H9 (cell line): ENCODE results near the gene CDK14. TPM values are rescaled to one million over a fixed set of nuclear protein-coding genes. Genes with fewer than 3 reads are reported as not detected.

Experiments
- DNase-seq: peaks from one replicate; pipeline ENCODE4 v3.0.0-alpha.2; 2017
- H2AFZ ChIP-seq: one replicate; pipeline ENCODE4 v1.6.1; 2013; ENCODE audit warnings: mild to moderate bottlenecking, low read length, control low read depth, moderate library complexity
- H2AK5ac ChIP-seq: 2 replicates; pipeline ENCODE4 v1.6.1; 2013; ENCODE audit warnings: low read length, control low read depth, mixed read lengths; ENCODE audit not compliant: insufficient read length
- H2BK120ac ChIP-seq: one replicate; pipeline ENCODE4 v1.6.1; 2013; ENCODE audit warnings: low read depth, mild to moderate bottlenecking, low read length, control low read depth, inconsistent platforms; ENCODE audit not compliant: poor library complexity, severe bottlenecking
- H2BK12ac ChIP-seq: 2 replicates; pipeline ENCODE4 v1.6.1; 2013; ENCODE audit warnings: low read length, control low read depth, mixed read lengths, low read depth; ENCODE audit not compliant: insufficient read length
- H2BK15ac ChIP-seq: 2 replicates; pipeline ENCODE4 v1.6.1; 2013; ENCODE audit warnings: low read depth, low read length, control low read depth
- H2BK20ac ChIP-seq: one replicate; pipeline ENCODE4 v1.6.1; 2013; ENCODE audit warnings: low read depth, mild to moderate bottlenecking, low read length, control low read depth, inconsistent platforms; ENCODE audit not compliant: poor library complexity, severe bottlenecking
- H2BK5ac ChIP-seq: 2 replicates; pipeline ENCODE4 v1.6.1; 2013; ENCODE audit warnings: low read length, control low read depth, mixed read lengths; ENCODE audit not compliant: insufficient read length
- H3K14ac ChIP-seq: 2 replicates; pipeline ENCODE4 v1.6.1; 2013; ENCODE audit warnings: low read length, control low read depth; ENCODE audit not compliant: insufficient read depth
- H3K18ac ChIP-seq: 2 replicates; pipeline ENCODE4 v1.6.1; 2013; ENCODE audit warnings: low read depth, mild to moderate bottlenecking, mixed read lengths, low read length, control low read depth; ENCODE audit not compliant: insufficient read length
- H3K23ac ChIP-seq: 2 replicates; pipeline ENCODE4 v1.6.1; 2013; ENCODE audit warnings: low read length, control low read depth, mixed read lengths, low read depth; ENCODE audit not compliant: insufficient read length
- H3K23me2 ChIP-seq: 2 replicates; pipeline ENCODE4 v1.6.1; 2013; ENCODE audit warnings: low read depth, mild to moderate bottlenecking, mixed read lengths, low read length, control low read depth; ENCODE audit not compliant: insufficient read length, poor library complexity, severe bottlenecking
- H3K27ac ChIP-seq: 2 replicates; pipeline ENCODE4 v1.5.1; 2013; ENCODE audit warnings: low read length, control low read depth, mixed read lengths, low read depth; ENCODE audit not compliant: insufficient read length
- H3K27me3 ChIP-seq: 2 replicates; pipeline ENCODE4 v1.6.1; 2013; ENCODE audit warnings: low read length, control low read depth, inconsistent platforms; ENCODE audit not compliant: insufficient read depth
- H3K4ac ChIP-seq: 2 replicates; pipeline ENCODE4 v1.6.1; 2013; ENCODE audit warnings: low read depth, mild to moderate bottlenecking, control low read depth, inconsistent platforms, low read length, moderate library complexity
- H3K4me1 ChIP-seq: 2 replicates; pipeline ENCODE4 v1.6.1; 2013; ENCODE audit warnings: low read length, control low read depth, inconsistent platforms; ENCODE audit not compliant: insufficient read depth
- H3K4me2 ChIP-seq: 2 replicates; pipeline ENCODE4 v1.6.1; 2013; ENCODE audit warnings: low read length, control low read depth, mixed read lengths; ENCODE audit not compliant: insufficient read length, insufficient read depth
- H3K56ac ChIP-seq: 2 replicates; pipeline ENCODE4 v1.6.1; 2013; ENCODE audit warnings: low read depth, mild to moderate bottlenecking, mixed read lengths, low read length, control low read depth; ENCODE audit not compliant: insufficient read length
- H3K79me1 ChIP-seq: 2 replicates; pipeline ENCODE4 v1.6.1; 2013; ENCODE audit warnings: low read depth, mild to moderate bottlenecking, moderate library complexity, low read length, control low read depth, inconsistent platforms; ENCODE audit not compliant: insufficient read depth, poor library complexity, severe bottlenecking
- H3K79me2 ChIP-seq: 2 replicates; pipeline ENCODE4 v1.6.1; 2013; ENCODE audit warnings: low read length, control low read depth, inconsistent platforms; ENCODE audit not compliant: insufficient read depth
- H3K9ac ChIP-seq: 2 replicates; pipeline ENCODE4 v1.6.1; 2013; ENCODE audit warnings: low read length, control low read depth, mixed read lengths; ENCODE audit not compliant: insufficient read length; ENCODE audit errors: extremely low read depth
- H3K9me3 ChIP-seq: one replicate; pipeline ENCODE4 v1.6.1; 2013; ENCODE audit warnings: low read depth, low read length, inconsistent platforms; ENCODE audit not compliant: control insufficient read depth
- H3T11ph ChIP-seq: one replicate; pipeline ENCODE4 v1.6.1; 2013; ENCODE audit warnings: mild to moderate bottlenecking, low read length, control low read depth, inconsistent platforms
- H4K20me1 ChIP-seq: one replicate; pipeline ENCODE4 v1.6.1; 2013; ENCODE audit not compliant: control insufficient read depth, insufficient read length, insufficient read depth
- H4K5ac ChIP-seq: 2 replicates; pipeline ENCODE4 v1.6.1; 2013; ENCODE audit warnings: low read depth, mild to moderate bottlenecking, mixed read lengths, low read length, control low read depth; ENCODE audit not compliant: insufficient read length
- H4K8ac ChIP-seq: replicated peaks from 2 replicates; pipeline ENCODE4 v1.6.1; 2013; ENCODE audit warnings: low read length, control low read depth, mixed read lengths, low read depth; ENCODE audit not compliant: insufficient read length
- H4K91ac ChIP-seq: 2 replicates; pipeline ENCODE4 v1.6.1; 2013; ENCODE audit warnings: low read depth, mild to moderate bottlenecking, moderate library complexity, mixed read lengths, low read length, control low read depth; ENCODE audit not compliant: insufficient read length
- H3K27ac Mint-ChIP-seq, 3 experiments: 2 replicates in 2 of 3; 3 replicates in 1 of 3; pipeline ENCODE4 v1.8.0; 2020 to 2021; ENCODE audit warnings: mixed read lengths in 3 of 3, mild to moderate bottlenecking in 1 of 3, moderate library complexity in 1 of 3
- H3K27me3 Mint-ChIP-seq: 2 replicates; pipeline ENCODE4 v1.8.0; 2021; ENCODE audit warnings: low read depth, mild to moderate bottlenecking, moderate library complexity, mixed read lengths
- H3K36me3 Mint-ChIP-seq, 3 experiments: 2 replicates in 2 of 3; 3 replicates in 1 of 3; pipeline ENCODE4 v1.8.0; 2020 to 2021; ENCODE audit warnings: low read depth in 3 of 3, mixed read lengths in 3 of 3; ENCODE audit not compliant: insufficient read depth in 1 of 3
- H3K4me1 Mint-ChIP-seq, 2 experiments: 2 replicates each; pipeline ENCODE4 v1.8.0; 2020; ENCODE audit warnings: mixed read lengths in 2 of 2
- H3K4me3 Mint-ChIP-seq, 2 experiments: 2 replicates in 1 of 2; 3 replicates in 1 of 2; pipeline ENCODE4 v1.8.0; 2020 to 2021; ENCODE audit warnings: mild to moderate bottlenecking in 2 of 2, mixed read lengths in 2 of 2, moderate library complexity in 1 of 2
- H3K9me3 Mint-ChIP-seq, 2 experiments: 2 replicates in 1 of 2; 3 replicates in 1 of 2; pipeline ENCODE4 v1.8.0; 2020; ENCODE audit warnings: mild to moderate bottlenecking in 2 of 2, mixed read lengths in 2 of 2, moderate library complexity in 1 of 2
- WGBS: extraction: QIAGEN DNeasy Blood & Tissue Kit; methylation state at CpG from one replicate; pipeline ENCODE4 v1.1.7; 2013; ENCODE audit warnings: missing lambda C conversion rate, low lambda C conversion rate, mixed read lengths; ENCODE audit not compliant: insufficient read length; ENCODE audit errors: extremely low coverage; 5-methylcytosine and 5-hydroxymethylcytosine counted together
- total RNA-seq: library from RNA; stranded (reverse); gene quantifications from 2 replicates; pipeline ENCODE4 v1.2.1, GENCODE V29; 2021
- TF ChIP-seq, protein P1 (sequence below): fragments of 200-600 bp; sonication (generic); conservative IDR thresholded peaks from 3 replicates; pipeline ENCODE4 v1.8.0; 2021; ENCODE audit warnings: antibody characterized with exemption, mild to moderate bottlenecking

The CDK14 gene
- total RNA-seq, 1 experiment from 2014 or later: 23.9 TPM

DNA sequence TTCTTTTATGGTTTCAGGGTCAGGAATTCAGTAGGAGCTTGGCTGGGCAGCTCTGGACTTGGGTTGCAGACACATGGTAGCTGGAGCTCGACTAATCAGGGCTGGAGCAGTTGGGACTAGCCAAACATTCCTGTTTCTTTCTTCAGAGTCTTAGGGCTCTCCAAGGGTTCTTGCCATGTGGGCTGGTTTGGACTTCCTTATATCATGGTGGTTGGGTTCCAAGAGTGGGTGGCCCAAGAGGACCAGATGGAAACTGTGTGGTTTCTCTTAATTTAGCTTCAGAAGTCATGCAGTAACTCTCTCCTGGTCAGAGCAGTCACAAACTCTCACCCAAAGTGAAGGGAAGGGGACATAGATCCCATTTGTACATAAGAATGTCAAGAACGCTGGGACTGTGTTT lies 398.0 kb downstream of the CDK14 start:
- no peak overlapping the region for H2BK5ac ChIP-seq
- H3K79me2 ChIP-seq: no peaks in the 10 kb centered on the region
- Mint-ChIP-seq H3K4me3 (no peak overlapping the region), H3K27ac (no peak overlapping the region; a peak in 1 of 7 replicates), H3K27me3 (no peaks in the 10 kb centered on the region), H3K9me3 (no peaks in the 10 kb centered on the region), H3K4me1 (no peaks in the 10 kb centered on the region), H3K36me3 (no peaks in the 10 kb centered on the region; a peak in 1 of 7 replicates)
- H3K9ac ChIP-seq: no peak overlapping the region
- no peak overlapping the region for H2BK12ac ChIP-seq
- no CpG with 5 or more reads among the region's 2 CpGs for WGBS
- no peak overlapping the region for H2AK5ac ChIP-seq
- H3K27me3 ChIP-seq: no peaks in the 10 kb centered on the region
- no peak overlapping the region for H4K8ac ChIP-seq
- H2BK120ac ChIP-seq: no peak overlapping the region
- no peak overlapping the region for H2BK15ac ChIP-seq
- no peaks in the 10 kb centered on the region for H3K79me1 ChIP-seq
- H3K56ac ChIP-seq: no peak overlapping the region
- no peak overlapping the region for H3T11ph ChIP-seq
- no peak overlapping the region for H3K23ac ChIP-seq
- no peak overlapping the region for H3K4ac ChIP-seq
- no peak overlapping the region for H3K14ac ChIP-seq
- no peak overlapping the region for H4K91ac ChIP-seq
- H4K20me1 ChIP-seq: no peaks in the 10 kb centered on the region
- H4K5ac ChIP-seq: no peak overlapping the region
- no peak overlapping the region for H2BK20ac ChIP-seq
- H3K4me1 ChIP-seq: no peaks in the 10 kb centered on the region
- no peak overlapping the region for H2AFZ ChIP-seq
- no peak overlapping the region for H3K4me2 ChIP-seq
- DNase-seq: no peak
- no peaks in the 10 kb centered on the region for H3K23me2 ChIP-seq
- no peak overlapping the region for H3K27ac ChIP-seq
- TF ChIP-seq, protein P1, sequence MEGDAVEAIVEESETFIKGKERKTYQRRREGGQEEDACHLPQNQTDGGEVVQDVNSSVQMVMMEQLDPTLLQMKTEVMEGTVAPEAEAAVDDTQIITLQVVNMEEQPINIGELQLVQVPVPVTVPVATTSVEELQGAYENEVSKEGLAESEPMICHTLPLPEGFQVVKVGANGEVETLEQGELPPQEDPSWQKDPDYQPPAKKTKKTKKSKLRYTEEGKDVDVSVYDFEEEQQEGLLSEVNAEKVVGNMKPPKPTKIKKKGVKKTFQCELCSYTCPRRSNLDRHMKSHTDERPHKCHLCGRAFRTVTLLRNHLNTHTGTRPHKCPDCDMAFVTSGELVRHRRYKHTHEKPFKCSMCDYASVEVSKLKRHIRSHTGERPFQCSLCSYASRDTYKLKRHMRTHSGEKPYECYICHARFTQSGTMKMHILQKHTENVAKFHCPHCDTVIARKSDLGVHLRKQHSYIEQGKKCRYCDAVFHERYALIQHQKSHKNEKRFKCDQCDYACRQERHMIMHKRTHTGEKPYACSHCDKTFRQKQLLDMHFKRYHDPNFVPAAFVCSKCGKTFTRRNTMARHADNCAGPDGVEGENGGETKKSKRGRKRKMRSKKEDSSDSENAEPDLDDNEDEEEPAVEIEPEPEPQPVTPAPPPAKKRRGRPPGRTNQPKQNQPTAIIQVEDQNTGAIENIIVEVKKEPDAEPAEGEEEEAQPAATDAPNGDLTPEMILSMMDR: no peak
- H3K18ac ChIP-seq: no peak overlapping the region
- H3K9me3 ChIP-seq: no peaks in the 10 kb centered on the region
